Umbilical cord (tissue), 2 donors: ENCODE data around the gene C20orf141. TPM values are rescaled to one million over a fixed set of nuclear protein-coding genes. Genes with fewer than 3 reads are reported as not detected.

Experiments
- DNase-seq: peaks from one replicate; pipeline ENCODE4 v3.0.0-alpha.2; 2015; ENCODE audit warnings: low spot score
- total RNA-seq: library from RNA; depleted of rRNA; stranded (reverse); fragments of >200 nt; gene quantifications from one replicate; pipeline ENCODE4 v1.2.3, GENCODE V29; 2014; ENCODE audit warnings: low replicate concordance; ENCODE audit not compliant: insufficient read depth

Gene C20orf141
- total RNA-seq, 1 donor from 2014 or later: not detected

DNA sequence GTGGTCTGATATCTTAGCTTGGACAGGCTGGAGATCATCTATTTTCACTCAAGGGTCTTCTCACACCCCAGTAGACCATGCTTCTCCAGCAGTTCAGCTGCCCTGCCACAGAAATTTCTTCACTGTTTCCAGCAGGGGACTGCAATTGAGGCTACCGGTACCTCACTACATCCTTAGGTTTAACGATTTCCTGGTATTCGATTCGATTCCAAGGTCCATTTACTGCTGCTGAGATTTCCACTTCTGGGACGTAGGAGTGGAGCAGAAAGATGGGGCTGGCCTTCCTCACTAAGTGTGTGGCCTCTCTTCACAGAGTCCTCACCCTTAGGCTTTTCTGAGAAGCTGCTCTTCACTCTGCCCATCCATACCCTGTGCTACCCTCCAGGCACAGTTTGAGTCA is 31.9 kb downstream of the C20orf141 start:
- no peak for DNase-seq

DNA sequence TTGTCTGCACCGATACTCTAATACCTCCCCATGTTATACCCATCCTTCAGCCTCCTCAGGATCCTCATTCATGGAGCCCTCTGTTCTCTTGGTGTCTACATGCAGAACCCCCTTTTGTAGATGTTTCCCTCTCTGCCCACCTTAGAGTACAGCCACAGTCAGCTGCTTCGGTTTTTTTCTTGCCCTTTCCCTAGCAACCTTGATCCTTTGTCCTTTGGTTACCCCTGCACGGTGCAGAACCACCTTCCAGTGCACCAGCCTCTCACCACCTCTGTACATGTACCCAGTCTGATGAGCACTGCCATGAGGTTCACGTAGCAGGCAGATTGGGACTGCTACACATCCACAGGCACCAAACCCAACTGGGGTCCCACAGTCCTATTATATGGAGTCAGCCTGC is 33.0 kb downstream of the C20orf141 start:
- DNase-seq: no peak

DNA sequence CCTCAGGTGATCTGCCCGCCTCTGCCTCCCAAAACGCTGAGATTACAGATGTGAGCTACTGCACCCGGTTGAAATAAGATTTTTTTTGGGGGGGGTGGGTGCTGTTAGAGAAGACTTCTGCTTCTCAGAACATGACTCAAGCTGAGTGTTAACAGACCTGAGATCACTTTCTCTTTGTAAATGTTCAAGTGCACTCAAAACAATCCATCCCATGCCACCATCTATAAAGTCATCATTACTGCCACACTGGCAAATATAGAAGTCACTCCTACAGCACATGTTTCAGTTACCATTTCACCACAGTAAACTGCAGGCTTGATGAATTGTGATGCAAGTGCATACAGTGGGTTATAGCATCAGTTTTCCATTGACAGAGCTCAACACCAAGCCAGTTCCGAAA is 34.7 kb downstream of the C20orf141 start:
- no peak for DNase-seq

DNA sequence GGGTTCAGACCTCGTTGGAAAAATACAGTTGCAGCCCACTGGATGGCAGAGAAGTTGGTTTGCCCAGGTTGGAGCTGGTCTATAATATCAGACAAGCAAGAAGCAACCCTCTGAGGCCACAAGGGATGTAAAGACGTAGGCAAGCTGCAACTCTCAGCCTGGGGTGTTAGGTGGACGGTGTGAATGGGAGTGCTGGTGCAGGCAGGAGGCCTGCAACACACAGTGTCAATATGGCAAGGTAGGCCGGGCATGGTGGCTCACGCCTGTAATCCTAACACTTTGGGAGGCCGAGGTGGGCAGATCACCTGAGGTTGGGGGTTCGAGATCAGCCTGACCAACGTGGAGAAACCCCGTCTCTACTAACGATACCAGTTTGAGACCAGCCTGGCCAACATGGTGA is 36.3 kb downstream of the C20orf141 start:
- DNase-seq: no peak

- no peak for DNase-seq
Observed at GRCh38 chr20:2858591-2858990, 43.8 kb downstream of the C20orf141 start.

DNA sequence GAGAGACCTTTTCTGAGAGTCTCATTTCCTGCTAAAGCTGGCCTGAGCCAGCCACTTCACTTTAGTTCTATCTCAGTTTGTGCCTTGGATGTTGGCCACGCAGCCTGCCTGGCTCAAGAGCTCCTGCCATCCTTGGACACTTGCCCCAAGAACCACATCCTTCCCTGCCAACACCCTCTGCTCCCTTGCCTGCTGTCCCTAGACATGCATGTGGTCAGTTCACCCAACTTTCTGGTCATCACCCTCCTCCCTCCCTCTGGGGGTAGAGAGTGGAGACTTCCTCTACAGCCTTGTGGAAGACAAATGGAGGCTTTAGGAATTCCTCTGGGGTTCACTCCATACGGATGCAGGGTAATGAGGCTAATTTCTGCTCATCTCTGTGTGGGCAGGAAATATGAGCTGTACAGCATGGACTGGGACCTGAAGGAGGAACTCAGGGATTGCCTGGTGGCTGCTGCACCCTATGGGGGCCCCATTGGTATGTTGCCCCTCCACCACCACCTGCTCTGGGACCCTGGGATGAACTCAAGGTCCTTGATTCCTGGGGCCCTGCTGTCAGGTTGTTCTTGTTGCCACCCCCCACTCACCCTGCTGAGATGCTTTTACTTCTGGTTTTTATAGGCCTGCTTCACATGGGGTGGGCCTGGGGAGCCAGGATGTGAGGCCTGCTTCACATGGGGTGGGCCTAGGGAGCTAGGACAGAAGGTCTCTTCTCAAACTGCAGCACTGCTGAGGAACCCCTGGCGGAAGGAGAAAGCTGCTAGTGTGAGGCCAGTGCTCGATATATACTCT is 44.7 kb downstream of the C20orf141 start:
- no peak for DNase-seq

DNA sequence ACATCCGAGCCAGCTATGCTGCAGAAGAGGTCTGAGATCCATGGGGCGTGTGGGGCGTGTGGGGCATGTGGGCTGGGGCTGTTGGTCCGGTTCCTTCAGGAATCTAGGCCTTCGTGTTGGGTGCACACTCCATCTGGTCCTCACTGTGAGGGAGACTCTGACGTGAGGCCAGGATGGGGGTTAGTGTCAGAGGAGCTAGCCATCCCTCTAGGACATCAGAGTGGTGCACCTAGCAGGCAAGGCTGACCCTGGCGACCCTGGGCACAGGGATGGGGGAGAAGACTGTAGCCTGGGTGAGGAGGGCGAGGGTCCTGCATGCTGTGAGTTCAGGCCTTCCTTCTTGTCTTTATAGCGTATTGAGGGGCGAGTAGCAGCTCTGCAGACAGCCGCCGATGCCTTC is 49.8 kb downstream of the C20orf141 start:
- no peak for DNase-seq

- DNase-seq: no peak
Observed at GRCh38 chr20:2865101-2865500, 50.3 kb downstream of the C20orf141 start.

Other genes with a start within 250 kb of the C20orf141 start
- gene NOP56, start 162.4 kb upstream of the C20orf141 start, total RNA-seq: 66.9 TPM
- 60.2 TPM for gene IDH3B, start 150.8 kb upstream of the C20orf141 start, total RNA-seq
- gene EBF4, start 122.2 kb upstream of the C20orf141 start, total RNA-seq: 14.4 TPM
- 18.1 TPM for gene CPXM1, start 14.4 kb upstream of the C20orf141 start, total RNA-seq
- gene TMEM239, start 1.4 kb downstream of the C20orf141 start, total RNA-seq: 1.2 TPM
- 16.9 TPM for gene PCED1A, start 25.7 kb downstream of the C20orf141 start, total RNA-seq
- gene VPS16, start 25.8 kb downstream of the C20orf141 start, total RNA-seq: 19.7 TPM
- gene PTPRA, start 58.5 kb downstream of the C20orf141 start, total RNA-seq: 69.1 TPM
- not detected for gene GNRH2, start 228.6 kb downstream of the C20orf141 start, total RNA-seq
- 30.6 TPM for gene MRPS26, start 231.1 kb downstream of the C20orf141 start, total RNA-seq